Colonic mucosa (tissue), 4 donors: ENCODE data around the gene S100A16. TPM values are rescaled to one million over a fixed set of nuclear protein-coding genes. Genes with fewer than 3 reads are reported as not detected.

ENCODE experiments used
- DNase-seq: peaks from one replicate; pipeline ENCODE4 v3.0.0-alpha.2; 2020
- H3K27ac ChIP-seq: fragments of 200-600 bp; one replicate; pipeline ENCODE4 v1.8.0; 2021
- H3K27me3 ChIP-seq: fragments of 200-600 bp; one replicate; pipeline ENCODE4 v1.8.0; 2021
- H3K36me3 ChIP-seq: fragments of 200-600 bp; one replicate; pipeline ENCODE4 v1.8.0; 2021
- H3K4me1 ChIP-seq: fragments of 200-600 bp; one replicate; pipeline ENCODE4 v1.8.0; 2021; ENCODE audit warnings: mild to moderate bottlenecking
- H3K4me3 ChIP-seq: fragments of 200-600 bp; one replicate; pipeline ENCODE4 v1.8.0; 2021
- H3K9ac ChIP-seq, 2 donors: one replicate each; pipeline ENCODE4 v1.7.0; 2013; ENCODE audit warnings: control low read depth in 2 of 2, low read depth in 2 of 2, low read length in 2 of 2
- H3K9me3 ChIP-seq: fragments of 200-600 bp; one replicate; pipeline ENCODE4 v1.8.0; 2021
- CTCF ChIP-seq: fragments of 200-600 bp; IDR thresholded peaks from one replicate; pipeline ENCODE4 v1.8.0; 2022; ENCODE audit warnings: antibody characterized with exemption, mild to moderate bottlenecking
- intact Hi-C: fragments of 100-400 bp; cut with DNase I; formaldehyde crosslinking; loops from one replicate; pipeline ENCODE4 v1.14.1; 2022
- total RNA-seq, 2 donors: library from RNA; stranded (reverse); fragmentation: NEBNext Ultra II Directional in 1 of 2; extraction: Animal tissue kit (Norgen Biotek cat#: 25700) in 1 of 2; gene quantifications; one replicate each; pipeline ENCODE4 v1.2.1, GENCODE V29; 2021
- donor health status: healthy.
- donor health status: DM: no; HTN: no; CAD: no.
- donor health status: DM: no; HTN: no; CAD: no.

The S100A16 gene
- total RNA-seq, 2 donors from 2014 or later = 232 to 288 TPM

- Histone ChIP-seq H3K4me3 (no peak overlapping the region), H3K4me1 (peaks cover 5% of the 10 kb centered on the region), H3K9me3 (no peaks in the 10 kb centered on the region), H3K27ac (no peak overlapping the region), H3K36me3 (peaks cover 25% of the 10 kb centered on the region), H3K9ac (no peak overlapping the region), H3K27me3 (no peaks in the 10 kb centered on the region)
- TF ChIP-seq CTCF = no peak
- intact Hi-C loops = no loop called here
- DNase-seq = no peak
Observed at GRCh38 chr1:153636312-153636711, 23.4 kb upstream of the S100A16 start.

GRCh38 chr1:153635872-153636271 lies 22.9 kb upstream of the S100A16 start:
- Histone ChIP-seq H3K27ac (no peak overlapping the region), H3K9ac (no peak overlapping the region), H3K4me3 (peak overlapping the region; percentile 61), H3K36me3 (peaks cover 25% of the 10 kb centered on the region), H3K27me3 (no peaks in the 10 kb centered on the region), H3K9me3 (no peaks in the 10 kb centered on the region), H3K4me1 (peaks cover 5% of the 10 kb centered on the region)
- no peak for TF ChIP-seq CTCF
- DNase-seq = no peak
- intact Hi-C loops = no loop called here

DNA sequence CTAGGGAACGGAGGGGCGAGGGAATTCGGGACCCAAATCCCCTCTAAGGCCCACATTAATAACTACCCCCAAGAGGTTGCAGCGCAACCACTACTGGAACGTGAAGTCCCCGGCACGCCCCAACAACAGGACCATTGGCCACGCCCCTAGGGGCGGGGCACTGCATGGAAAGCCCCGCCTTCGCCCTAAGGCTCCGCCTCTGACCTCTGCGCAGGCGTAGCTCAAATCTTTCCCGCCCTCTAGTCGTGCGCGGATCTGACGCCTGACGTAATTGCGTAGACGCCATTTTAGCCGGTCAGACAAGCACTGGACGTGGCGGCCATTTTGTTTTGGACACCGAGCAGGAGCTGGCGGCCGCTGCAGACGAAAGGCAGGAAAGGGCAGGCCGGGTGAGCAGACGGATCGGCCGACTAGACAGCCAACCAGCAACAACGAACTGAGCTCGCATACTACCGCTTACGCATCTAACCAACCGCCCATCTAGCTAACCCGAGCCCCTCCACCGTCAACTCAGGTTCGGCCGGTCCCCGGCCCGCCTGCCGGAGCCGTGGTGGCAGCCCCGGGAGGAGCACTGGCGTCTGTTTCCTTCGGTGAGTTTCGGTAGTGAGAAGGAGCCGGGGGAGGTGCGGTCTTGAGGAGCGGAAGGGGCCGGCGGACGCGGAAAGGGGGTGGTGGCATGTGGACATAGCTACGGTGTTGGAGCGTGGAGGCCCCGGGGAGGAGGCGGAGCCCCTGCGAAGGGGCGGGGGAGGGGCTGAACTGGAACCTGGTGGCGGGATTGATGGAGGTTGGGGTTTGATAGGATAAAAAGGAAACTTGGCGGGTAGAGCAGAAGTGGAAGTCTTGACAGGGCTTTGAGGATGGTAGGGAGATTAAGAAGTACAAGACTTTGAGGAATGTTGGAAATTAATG lies 21.1 kb upstream of the S100A16 start, which contains the start of gene CHTOP:
TSS of gene CHTOP (plus strand) at position 313 of the 912 bp plus-strand sequence. CDS start 2,523 bp downstream, outside the sequence.
- Histone ChIP-seq H3K27ac (peak within 1 kb of the TSS; percentile 96), H3K9me3 (no peaks in the 10 kb centered on the region), H3K9ac (peak within 1 kb of the TSS; percentile 85 to 99), H3K36me3 (peaks cover 9% of the 10 kb centered on the region), H3K4me3 (peak within 1 kb of the TSS; percentile 61), H3K27me3 (no peaks in the 10 kb centered on the region), H3K4me1 (peaks cover 9% of the 10 kb centered on the region)
- DNase-seq = peak; percentile 99
- TF ChIP-seq CTCF = no peak
- intact Hi-C loops = no loop called here

- H3K9ac ChIP-seq = peak overlapping the region in 1 of 2 donors; percentile 85
- peak overlapping the region; percentile 96 for H3K27ac ChIP-seq
- DNase-seq = peak; percentile 72
- peak overlapping the region; percentile 61 for H3K4me3 ChIP-seq
- H3K9me3 ChIP-seq = no peaks in the 10 kb centered on the region
- H3K4me1 ChIP-seq = peaks cover 9% of the 10 kb centered on the region
- peaks cover 4% of the 10 kb centered on the region for H3K36me3 ChIP-seq
- intact Hi-C loops = no loop called here
- TF ChIP-seq CTCF = no peak
- no peaks in the 10 kb centered on the region for H3K27me3 ChIP-seq
Observed at GRCh38 chr1:153633161-153633753, 20.3 kb upstream of the S100A16 start.

GRCh38 chr1:153631047-153632022 lies 18.4 kb upstream of the S100A16 start:
- intact Hi-C loops = no loop called here
- Histone ChIP-seq H3K27ac (peak overlapping the region; percentile 21), H3K36me3 (no peaks in the 10 kb centered on the region), H3K4me3 (no peak overlapping the region), H3K4me1 (peaks cover 14% of the 10 kb centered on the region), H3K9me3 (no peaks in the 10 kb centered on the region), H3K27me3 (no peaks in the 10 kb centered on the region), H3K9ac (no peak overlapping the region)
- TF ChIP-seq CTCF = no peak
- no peak for DNase-seq
